ENCODE results near the gene CYP24A1. TPM values are rescaled to one million over a fixed set of nuclear protein-coding genes. Genes with fewer than 3 reads are reported as not detected.

CYP24A1 gene
- total RNA-seq, 1 donor from 2014 or later: not detected

- DNase-seq (no peak), ATAC-seq (ENCODE audit: low read depth) (no peak)
- intact Hi-C loops (cut with micrococcal nuclease): no loop called here
- no peaks in the 10 kb centered on the region for H3K9me3 Mint-ChIP-seq
- TF ChIP-seq CTCF (IDR thresholded peaks at IDR 0.05): no peak
- no peak overlapping the region for H3K4me3 Mint-ChIP-seq
- peaks cover 25% of the 10 kb centered on the region for H3K27me3 Mint-ChIP-seq
- H3K4me1 Mint-ChIP-seq: no peaks in the 10 kb centered on the region
- H3K27ac Mint-ChIP-seq: no peak overlapping the region
- POLR2A ChIA-PET: no interaction called here
- no peaks in the 10 kb centered on the region for H3K36me3 Mint-ChIP-seq (ENCODE audit: low read depth)
- CTCF ChIA-PET: no interaction called here
These were observed 8.8 kb downstream of the CYP24A1 start for GRCh38 chr20:54165014-54165413.

DNA sequence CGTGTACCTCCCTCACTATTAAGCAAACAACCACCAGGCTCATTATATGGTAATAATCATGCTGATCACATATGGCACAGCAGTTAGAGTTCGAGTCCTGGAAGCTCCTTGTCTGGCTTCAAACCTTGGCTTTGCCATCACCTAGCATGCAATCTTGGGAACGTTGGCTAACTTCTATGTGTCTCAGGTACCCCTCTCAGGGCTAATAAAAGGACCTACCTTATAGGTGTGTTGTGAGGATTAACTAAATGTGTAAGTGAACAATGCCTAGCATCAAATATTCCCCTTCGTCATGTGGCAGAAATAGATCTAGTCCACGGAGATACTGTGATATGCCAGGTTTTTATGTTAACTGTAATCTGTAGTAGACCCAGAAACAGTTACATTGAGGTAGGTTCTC lies 10.4 kb downstream of the CYP24A1 start:
- ChIA-PET POLR2A (no interaction called here), CTCF (no interaction called here)
- no peak for TF ChIP-seq CTCF (IDR thresholded peaks at IDR 0.05)
- Mint-ChIP-seq H3K27ac (no peak overlapping the region), H3K9me3 (no peaks in the 10 kb centered on the region), H3K27me3 (peaks cover 15% of the 10 kb centered on the region), H3K4me3 (no peak overlapping the region), H3K36me3 (ENCODE audit: low read depth) (no peaks in the 10 kb centered on the region), H3K4me1 (no peaks in the 10 kb centered on the region)
- intact Hi-C loops (cut with micrococcal nuclease): no loop called here
- DNase-seq: no peak
- ATAC-seq (ENCODE audit: low read depth): no peak

DNA sequence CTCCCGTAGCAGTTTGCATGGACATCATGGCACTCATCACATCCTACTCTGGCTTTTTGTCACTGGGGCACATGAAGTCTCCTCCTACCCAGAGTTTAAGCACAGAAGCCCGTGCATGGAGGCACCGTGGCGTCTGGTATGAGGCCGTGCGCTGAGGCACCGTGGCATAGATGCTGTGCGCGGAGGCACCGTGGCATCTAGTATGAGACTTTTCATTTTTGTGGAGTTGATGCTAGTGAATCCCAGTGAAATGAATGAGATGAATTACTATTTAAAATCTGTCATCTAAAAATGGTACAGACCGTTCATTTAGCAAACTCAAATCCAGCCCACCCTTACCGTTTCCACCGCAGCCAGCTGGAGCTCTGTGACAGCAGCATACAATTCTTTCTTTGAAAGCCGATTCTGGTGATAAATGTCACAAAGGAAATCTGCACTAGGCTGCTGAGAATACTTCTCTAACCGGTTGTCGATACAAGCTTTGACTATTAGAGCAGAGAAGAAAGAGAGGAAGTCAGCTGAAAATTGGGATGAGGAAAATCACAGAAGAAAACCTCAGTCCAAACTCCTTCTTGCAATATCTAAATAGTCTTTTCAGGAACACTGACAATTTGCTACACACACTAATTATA lies 11.3 kb downstream of the CYP24A1 start:
- CTCF ChIA-PET: no interaction called here
- H3K27me3 Mint-ChIP-seq: peaks cover 7% of the 10 kb centered on the region
- no peaks in the 10 kb centered on the region for H3K36me3 Mint-ChIP-seq (ENCODE audit: low read depth)
- H3K9me3 Mint-ChIP-seq: no peaks in the 10 kb centered on the region
- no peak for TF ChIP-seq CTCF (IDR thresholded peaks at IDR 0.05)
- ATAC-seq (ENCODE audit: low read depth) (no peak), DNase-seq (no peak)
- H3K27ac Mint-ChIP-seq: no peak overlapping the region
- H3K4me3 Mint-ChIP-seq: no peak overlapping the region
- POLR2A ChIA-PET: no interaction called here
- intact Hi-C loops (cut with micrococcal nuclease): no loop called here
- no peaks in the 10 kb centered on the region for H3K4me1 Mint-ChIP-seq

DNA sequence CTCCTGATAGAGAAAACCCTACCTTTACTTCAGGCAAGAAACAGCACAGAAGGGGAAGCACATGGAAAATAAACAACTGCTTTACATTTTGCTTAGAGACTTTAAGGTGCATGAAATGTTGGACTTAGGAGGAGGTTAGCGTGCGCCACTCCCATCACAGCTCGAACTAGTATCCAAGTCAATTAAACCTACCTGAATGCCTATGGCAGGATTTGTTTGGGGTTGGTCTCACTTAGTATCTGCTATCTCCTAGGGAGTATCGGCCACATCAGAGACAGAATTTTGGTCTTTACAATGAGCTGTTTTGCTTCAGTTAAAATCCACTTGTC lies 12.0 kb downstream of the CYP24A1 start:
- H3K27me3 Mint-ChIP-seq: peaks cover 7% of the 10 kb centered on the region
- H3K36me3 Mint-ChIP-seq (ENCODE audit: low read depth): no peaks in the 10 kb centered on the region
- no peak overlapping the region for H3K27ac Mint-ChIP-seq
- no peaks in the 10 kb centered on the region for H3K9me3 Mint-ChIP-seq
- no peaks in the 10 kb centered on the region for H3K4me1 Mint-ChIP-seq
- no peak for TF ChIP-seq CTCF (IDR thresholded peaks at IDR 0.05)
- H3K4me3 Mint-ChIP-seq: no peak overlapping the region
- ATAC-seq (ENCODE audit: low read depth): no peak
- intact Hi-C loops (cut with micrococcal nuclease): no loop called here
- ChIA-PET CTCF (no interaction called here), POLR2A (no interaction called here)
- no peak for DNase-seq

GRCh38 chr20:54161008-54161820 lies 12.6 kb downstream of the CYP24A1 start:
- peaks cover 7% of the 10 kb centered on the region for H3K27me3 Mint-ChIP-seq
- ATAC-seq (ENCODE audit: low read depth): no peak
- ChIA-PET CTCF (no interaction called here), POLR2A (no interaction called here)
- H3K4me1 Mint-ChIP-seq: no peaks in the 10 kb centered on the region
- no peaks in the 10 kb centered on the region for H3K9me3 Mint-ChIP-seq
- DNase-seq: no peak
- no peak overlapping the region for H3K4me3 Mint-ChIP-seq
- no peak overlapping the region for H3K27ac Mint-ChIP-seq
- TF ChIP-seq CTCF (IDR thresholded peaks at IDR 0.05): no peak
- no peaks in the 10 kb centered on the region for H3K36me3 Mint-ChIP-seq (ENCODE audit: low read depth)
- intact Hi-C loops (cut with micrococcal nuclease): no loop called here

Data from activated B cell treated with CpG ODN at 0.5 μM for 24 hours (primary cell).